ENCODE results near the gene RFNG.
"Not testable (repeated sequence)": the region's sequence is repeated elsewhere in the genome, so short reads cannot be mapped to it uniquely, and the experiment has no call there.

Gene RFNG

DNA sequence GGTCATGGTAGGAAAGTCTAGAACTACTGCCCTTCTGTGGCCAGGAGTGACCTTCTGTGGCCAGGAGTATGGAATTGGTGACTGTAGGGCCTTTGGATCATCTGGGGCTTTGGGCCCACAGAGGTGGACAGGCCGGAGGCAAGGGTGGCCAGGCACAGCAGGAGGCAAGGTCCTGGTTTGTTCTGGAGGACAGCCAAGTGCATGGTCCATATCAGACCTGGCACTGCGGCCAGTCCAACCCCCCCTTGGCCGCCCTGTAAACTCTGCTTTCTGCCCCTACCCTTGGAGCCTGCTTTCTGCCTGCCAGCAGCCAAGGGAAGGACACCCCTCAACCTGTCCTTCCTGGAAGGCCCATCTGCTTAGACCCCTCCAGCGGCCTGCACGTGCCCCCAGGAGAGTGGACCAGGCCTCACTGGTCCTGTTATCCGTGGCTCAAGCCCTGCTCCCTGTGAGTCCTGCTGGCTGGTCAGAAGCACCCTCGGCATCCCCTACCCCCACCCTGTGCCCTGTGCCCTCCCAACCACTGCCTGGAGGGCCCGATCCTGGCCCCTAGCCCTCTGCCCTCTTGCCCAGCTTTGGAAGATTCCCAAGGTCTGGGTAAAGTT is 11.8 kb downstream of the RFNG start:
- FAIRE-seq: no peak

DNA sequence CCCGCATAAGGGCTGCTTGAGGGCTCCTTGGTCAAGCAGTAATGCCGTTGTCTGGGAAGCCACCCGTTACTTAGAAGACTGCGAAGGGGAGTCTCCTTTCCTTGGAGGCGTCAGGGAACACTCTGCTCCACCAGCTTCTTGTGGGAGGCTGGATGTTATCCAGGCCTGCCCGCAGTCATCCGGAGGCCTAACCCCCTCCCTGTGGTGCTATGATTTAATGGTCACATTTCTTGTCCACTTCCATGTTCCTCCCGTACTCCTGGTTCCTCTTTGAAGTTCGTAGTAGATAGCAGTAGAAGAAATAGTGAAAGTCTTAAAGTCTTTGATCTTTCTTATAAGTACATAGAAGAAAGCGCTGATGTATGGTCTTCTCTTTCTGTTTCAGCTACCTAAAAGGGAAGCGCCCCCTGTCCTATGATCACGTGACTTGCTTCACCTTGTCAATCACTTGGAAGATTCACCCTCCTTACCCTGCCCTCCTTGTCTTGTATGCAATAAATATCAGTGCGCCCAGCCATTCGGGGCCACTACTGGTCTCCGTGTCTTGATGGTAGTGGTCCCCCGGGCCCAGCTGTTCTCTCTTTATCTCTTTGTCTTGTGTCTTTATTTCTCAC is 12.7 kb downstream of the RFNG start:
- not testable (repeated sequence) for FAIRE-seq

DNA sequence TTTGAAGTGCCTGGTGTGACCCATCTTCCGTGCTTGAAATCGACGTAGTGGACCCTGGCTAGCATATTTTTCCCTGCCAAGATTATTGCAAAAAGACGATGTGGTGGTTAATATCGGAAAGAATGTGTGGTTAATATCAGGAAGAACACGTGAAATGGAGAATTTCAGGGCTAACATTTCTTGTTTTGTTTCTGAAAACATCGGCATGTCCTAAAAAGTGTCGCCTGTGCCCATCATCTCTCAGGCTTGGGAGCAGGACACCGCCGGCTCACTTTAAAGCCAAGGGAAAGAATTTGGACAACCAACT is 13.8 kb downstream of the RFNG start:
- FAIRE-seq: no peak

DNA sequence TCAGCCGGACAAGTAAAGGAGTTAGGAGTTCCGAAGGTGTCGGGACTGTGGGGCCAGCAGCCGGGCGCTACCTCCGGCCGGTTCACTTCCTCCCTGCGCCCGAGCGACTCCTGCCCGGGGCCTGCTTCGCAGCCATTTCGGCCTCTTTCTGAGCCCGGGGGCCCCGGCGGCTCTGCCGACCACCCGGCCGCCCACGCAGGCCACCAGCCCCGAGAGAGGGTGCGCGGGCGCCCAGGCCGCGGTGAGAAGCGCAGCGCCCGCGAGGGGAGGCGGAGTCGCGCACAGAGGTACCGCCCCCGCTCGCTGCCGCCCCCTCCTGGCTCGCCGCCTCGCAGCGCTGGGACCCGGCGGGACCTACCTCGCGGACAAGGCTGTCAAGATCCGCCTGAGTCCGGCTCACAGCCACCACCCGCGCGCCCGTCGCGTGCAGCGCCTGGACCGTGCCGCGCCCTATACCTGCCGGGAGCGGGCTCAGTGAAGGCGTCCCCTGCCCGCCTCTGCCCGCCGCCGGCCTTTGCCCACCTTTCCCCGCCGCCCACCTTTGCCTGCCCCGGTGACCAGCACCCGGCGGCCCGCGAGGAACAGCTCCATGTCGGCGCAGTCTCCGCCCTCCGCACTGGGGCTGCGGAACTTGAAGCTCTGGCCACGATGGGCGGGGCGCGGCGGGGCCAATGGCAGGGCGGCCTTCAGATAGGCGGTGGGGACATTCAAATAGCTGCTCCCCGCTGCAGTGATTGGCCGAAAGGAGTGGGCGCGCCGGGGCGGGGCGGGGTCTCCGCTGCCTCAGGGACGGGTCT is 14.3 kb downstream of the RFNG start, which contains the start of gene DCXR:
TSS of gene DCXR (minus strand) at position 606 of the 797 bp plus-strand sequence. CDS start at position 591, 15 bp downstream.
- FAIRE-seq: peak; percentile 33

DNA sequence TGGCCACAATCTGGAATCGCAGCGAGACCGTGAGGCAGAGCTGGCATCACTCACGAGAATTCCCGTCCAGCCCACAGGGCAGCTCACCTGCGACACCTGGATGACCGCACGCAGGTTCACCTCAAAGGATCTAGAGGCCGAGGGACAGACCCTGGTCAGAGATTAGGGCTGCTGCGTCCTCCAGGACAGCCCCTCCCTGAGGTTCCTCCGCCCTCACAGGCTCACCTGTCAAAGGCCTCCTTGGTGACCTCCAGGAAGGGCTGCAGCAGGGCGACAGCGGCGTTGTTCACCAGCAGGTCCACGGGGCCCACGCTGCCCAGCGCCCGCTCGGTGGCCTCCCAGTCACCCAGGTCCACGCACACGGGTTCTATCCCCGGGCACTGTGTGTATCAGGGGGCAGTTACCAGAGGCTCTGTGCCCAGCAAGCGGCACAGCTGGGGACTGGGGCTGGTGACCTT is 14.9 kb downstream of the RFNG start:
- no peak for FAIRE-seq

DNA sequence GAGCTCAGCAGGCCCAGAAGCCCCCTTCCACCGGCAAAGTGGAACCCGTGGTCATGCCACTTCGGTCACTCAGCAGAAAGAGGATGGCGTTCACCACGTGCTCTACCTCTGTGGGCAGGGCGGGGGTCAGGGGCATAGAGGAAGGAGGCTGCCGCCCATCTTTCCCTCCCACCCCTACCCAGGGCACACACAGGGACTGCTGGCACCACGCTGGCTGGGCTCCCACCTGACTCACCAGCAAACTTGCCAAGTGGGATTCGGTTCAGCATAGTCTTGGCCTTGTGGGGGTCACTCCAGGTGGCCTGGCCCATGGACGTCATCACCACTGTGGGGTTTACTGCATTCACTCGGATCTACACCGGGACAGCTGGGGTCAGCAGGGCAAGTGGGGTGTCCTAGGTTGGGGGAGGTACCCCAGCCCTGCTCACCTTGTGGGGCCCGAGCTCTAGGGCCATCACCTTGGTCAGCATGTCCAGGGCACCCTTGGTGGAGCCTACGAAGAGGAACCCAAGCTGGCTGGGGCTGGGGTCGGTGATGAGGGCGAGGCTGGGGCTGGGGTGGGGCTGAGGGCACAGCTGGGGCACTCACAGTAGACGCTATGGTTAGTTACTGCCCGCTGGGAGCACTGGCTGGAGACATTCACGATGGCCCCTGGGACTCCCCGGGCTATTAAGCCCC is 15.5 kb downstream of the RFNG start:
- FAIRE-seq: no peak

DNA sequence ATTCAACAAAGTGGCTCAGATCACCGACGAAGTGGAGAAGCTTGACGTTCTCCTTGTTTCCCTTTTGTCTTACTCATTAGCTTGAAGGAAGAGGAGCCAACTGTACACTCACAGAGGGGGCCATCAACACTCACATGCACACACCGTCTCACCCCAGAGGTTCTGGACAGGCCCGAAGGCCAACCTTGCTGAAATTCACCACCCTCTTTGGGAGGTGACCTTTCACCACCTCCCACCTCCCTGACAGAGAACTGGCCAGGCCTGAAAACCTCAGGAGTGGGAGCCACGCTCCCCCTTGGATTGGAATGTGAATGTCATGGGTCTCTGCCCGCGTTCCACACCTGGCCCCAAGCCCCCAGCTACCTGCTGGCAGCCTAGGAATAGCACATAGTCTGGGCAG is 16.1 kb downstream of the RFNG start:
- no peak for FAIRE-seq

DNA sequence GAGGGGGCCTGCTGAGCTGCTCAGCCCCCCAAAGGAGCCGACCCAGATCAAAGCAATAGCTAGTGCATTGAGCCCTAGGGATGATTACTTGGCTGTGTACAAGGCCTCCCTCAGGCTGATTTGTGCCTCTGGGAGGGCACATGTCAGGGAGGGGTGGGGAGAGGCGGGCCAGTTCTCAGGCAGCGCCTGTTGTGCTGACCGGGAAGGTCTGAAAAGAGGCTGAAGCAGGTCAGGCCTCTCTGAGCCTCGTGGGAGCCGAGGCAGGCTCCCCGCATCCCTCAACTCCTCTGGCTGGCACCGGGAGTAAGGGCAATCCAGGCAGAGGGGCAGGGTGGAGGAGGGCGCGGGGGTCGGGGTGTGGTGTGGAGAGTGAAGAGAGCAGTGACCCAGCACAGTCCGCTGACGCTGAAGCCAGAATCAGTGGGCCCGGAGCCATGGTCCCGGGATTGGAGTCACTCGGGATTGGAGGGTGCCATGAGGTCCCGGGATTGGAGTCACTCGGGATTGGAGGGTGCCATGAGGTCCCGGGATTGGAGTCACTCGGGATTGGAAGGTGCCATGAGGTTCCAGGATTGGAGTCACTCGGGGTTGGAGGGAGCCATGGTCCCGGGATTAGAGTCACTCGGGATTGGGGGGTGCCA is 17.1 kb downstream of the RFNG start:
- FAIRE-seq: no peak

DNA sequence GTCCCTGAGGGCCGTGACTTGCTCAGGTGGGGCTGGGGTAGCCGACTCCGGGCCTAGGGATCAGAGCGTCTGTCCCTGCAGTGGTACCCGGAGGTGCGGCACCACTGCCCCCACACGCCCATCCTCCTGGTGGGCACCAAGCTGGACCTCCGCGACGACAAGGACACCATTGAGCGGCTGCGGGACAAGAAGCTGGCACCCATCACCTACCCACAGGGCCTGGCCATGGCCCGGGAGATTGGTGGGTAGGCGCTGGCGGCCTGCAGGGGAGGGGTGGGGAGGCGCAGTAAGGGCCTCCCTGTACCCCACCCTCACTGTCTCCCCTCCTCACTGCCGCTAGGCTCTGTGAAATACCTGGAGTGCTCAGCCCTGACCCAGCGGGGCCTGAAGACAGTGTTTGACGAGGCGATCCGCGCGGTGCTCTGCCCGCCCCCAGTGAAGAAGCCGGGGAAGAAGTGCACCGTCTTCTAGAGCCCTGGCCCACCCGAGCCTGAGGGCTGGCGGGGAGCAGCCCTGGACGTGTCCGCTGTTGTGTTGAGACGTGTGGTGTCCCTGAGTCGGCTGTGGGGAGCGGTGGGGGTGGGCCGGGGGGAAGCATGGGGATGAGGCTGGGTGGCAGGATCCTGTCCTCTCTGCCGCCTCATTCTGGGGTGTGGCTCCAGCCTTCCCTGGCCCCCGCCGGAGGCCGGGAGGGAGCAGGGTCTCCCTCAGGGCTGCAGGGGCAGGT is 18.1 kb downstream of the RFNG start:
- FAIRE-seq: no peak

DNA sequence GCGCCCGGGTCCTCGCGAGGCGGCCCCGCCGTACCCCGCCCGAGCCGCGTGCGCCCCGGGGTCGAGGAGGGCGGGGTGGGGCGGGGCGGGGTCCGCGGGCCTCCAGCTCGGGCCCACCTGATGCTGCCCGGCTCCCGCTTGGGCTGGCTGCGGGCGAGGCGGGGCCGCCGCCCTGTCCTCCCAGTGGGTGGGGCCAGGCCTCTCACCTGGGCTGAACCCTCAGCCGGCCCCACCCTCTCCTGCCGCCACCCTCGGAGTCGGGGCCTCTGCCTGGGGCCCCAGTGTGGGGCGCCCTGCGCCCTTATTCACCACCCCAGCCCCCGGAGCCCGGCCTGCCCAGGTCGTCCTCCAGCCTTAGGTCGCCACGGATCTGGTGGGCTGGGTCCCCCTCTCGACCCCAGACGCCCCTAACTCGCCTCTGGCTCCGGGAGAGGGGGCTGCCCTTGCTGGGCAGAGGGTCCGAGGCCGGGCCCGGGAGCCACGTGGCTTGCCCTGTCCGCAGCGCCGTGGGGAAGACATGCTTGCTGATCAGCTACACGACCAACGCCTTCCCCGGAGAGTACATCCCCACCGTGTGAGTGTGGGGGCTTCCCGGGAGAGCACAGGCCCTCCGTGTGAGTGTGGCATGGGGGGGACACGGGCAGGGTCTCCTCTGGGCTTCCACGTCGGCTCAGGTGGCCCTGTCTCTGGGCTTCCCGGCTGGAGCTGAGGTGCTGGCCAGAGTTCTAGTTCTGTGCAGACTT is 19.6 kb downstream of the RFNG start:
- FAIRE-seq: no peak

DNA sequence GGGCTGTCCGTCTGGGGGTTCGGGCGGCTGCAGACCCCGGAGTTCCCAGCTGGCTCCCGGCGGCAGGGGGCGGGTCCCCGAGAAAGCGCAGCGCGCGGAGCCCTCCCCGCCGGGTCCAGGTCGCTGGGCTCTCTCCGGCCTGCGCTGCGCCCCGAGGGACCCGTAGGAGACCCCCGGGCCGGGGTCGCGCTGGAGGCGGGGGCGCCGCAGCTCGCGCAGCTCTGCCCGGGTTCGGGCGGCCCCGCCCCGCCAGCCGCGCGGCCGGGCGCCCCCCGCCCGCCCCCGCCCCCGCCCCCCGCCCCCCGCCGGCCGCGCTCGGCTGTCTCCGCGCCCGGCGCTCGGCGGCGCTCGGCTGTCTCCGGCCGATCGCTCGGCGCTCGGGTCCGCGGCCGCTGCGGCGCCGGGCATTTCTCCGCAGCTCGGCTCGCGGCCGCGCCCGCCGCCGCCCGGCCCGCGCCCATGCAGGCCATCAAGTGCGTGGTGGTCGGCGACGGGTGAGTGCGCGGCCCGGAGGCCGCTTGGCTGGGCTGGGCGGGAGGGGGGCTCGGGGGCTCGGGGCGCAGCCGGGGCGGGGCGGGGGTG is 20.2 kb downstream of the RFNG start, which contains the start of gene RAC3:
TSS of gene RAC3 (plus strand) at position 376 of the 582 bp plus-strand sequence. CDS start at position 460, 84 bp downstream.
- FAIRE-seq: no peak

DNA sequence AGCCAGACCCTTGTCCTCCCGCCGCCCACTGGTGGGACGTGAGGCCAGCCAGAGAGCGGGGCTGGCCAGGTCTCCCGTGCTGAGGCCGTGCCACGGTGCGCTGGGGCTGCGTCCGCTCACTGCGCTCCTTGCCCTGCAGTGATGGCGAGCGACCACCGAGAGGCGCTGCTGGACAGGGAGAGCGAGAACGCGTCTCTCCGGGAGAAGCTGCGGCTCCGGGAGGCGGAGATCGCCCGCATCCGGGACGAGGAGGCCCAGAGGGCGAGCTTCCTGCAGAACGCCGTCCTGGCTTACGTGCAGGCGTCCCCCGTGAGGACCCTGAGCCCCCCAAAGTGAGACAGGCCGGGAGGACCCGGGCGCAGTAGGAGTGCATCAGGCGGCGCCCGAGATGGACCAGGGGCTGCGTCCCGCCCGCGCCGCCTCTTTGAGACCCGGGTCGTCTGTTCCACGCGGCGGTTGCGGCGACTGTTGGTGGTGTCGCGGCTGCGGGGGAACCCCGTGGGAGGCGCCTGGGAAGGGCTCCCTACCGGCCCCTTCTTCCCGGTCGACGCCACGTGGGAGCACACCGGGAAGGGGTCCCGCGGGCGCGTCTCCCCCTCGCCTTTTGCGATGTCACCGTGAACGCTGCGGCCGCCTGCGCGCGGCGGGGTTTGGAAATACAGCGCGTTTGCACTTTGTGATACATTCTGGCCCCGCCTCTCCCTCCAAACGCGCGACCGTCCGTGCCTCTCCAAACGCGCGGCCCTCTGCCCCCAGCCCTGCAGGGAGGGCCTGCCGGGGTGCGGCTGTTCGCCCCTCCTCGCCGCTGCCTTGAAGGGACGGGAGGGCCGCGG is 20.9 kb downstream of the RFNG start:
- FAIRE-seq: no peak

DNA sequence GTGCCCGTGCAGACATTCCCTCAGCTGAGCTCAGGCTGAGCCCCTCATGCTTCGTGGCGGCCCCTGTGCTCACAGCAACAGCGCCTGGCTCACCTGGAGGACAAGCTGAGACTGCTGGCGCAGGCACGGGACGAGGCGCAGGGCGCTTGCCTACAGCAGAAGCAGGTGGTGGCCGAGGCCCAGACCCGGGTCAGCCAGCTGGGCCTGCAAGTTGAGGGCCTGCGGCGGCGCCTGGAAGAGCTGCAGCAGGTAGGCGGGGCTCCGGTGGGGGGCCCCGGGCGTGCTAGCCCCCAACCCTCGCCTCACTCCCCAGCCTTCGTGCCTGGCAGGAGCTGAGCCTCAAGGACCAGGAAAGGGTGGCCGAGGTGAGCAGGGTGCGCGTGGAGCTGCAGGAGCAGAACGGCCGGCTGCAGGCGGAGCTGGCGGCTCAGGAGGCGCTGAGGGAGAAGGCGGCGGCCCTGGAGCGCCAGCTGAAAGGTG is 21.6 kb downstream of the RFNG start:
- FAIRE-seq: no peak

DNA sequence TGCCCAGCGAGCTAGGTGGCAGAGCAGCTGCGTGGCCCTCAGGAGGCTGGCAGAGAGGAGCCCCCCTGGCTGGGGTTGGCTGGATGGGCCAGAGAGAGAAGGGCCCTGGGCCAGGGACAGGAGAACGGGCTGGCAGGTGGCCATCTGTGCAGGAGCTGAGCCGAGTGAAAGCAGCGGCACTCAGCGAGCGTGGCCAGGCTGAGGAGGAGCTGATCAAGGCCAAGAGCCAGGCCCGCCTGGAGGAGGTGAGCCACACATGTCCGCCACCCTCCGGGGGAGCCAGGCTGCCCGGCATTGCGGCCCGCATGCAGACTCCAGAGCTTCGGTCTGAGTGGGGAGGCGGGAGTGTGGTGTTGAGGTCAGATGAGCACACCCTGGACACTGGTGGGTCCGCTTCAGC is 22.2 kb downstream of the RFNG start:
- no peak for FAIRE-seq

DNA sequence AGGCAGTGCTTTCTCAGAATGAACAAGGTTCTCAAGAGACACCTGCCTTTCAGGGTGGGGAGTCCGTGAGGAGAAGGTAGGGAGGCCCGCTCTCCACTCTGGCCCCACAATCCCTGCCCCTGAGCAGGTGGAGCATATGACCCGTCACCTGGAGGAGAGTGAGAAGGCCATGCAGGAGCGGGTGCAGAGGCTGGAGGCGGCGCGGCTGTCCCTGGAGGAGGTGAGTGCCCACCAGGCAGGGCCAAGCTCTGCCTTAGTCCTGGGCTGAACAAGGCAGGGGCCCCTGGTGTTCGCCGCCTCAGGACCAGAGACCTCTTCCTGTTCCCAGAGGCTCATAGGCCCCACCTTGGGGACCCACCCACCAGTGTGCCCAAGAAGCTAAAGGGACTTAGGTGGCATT is 22.6 kb downstream of the RFNG start:
- no peak for FAIRE-seq

DNA sequence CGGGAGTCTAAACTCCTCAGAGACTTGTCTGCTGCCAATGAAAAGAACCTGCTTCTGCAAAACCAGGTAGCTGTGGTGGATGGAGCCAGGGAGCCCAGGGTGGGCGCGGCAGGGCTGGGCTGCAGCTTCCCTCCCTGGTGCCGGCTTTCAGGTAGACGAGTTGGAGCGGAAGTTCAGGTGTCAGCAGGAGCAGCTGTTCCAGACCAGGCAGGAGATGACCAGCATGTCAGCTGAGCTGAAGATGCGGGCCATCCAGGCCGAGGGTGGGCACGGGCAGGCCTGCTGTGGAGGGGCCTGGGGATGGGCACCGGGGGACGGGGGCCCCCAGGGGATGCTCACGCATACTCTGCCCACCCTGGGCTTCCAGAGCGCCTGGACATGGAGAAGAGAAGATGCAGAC is 23.4 kb downstream of the RFNG start:
- FAIRE-seq: no peak

DNA sequence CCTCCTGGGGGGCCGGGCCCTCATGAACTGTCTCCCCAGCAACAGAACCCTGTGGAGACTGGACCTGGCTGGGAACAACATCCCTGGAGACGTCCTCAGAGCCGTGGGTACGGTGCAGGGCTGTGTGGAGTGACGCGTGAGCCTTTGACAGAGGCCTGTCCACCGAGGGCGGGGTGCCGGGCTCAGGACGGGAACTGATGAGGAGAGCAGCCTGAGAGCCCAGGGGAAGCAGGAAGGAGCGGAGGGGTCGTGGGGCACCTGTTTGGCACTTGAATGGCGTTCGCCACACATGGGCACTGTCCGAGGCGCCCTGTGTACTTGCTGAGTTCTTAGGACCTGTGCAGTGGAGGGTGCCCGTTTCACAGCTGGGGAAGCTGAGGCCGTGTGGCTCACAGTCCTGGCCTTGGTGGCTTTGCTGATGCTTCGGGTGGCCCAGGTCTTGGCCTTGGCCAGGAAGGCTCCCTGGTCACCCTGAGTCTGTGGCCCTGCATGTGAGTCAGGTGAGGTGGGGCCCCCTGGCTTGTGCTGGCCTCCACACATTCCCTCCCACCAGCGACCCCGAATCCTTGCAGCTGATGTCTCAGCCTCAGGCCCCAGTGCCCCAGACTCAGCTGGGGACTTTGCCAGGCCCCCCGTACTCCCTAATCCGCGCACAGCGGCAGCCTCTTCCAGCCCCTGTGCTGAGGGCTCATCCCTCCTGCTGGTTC is 26.1 kb downstream of the RFNG start:
- FAIRE-seq: no peak

DNA sequence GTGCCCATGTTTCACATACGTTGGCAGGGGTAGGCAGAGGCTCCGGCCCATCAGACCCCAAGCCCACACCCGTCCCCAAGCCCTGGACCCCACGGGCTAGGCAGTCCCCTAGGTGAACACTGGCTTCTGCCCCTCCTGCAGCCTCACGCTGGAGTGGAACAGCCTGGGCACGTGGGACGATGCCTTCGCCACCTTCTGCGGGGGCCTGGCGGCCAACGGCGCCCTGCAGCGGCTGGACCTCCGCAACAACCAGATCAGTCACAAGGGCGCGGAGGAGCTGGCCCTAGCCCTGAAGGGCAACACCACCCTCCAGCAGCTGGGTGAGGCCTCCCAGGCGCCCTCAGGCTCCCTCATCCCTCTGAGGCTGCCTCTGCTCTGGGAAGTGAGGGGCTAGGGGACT is 26.8 kb downstream of the RFNG start:
- no peak for FAIRE-seq

Data from colon (tissue), 2 donors.